Measurements from ENCODE around the gene MRPS22. TPM values are rescaled to one million over a fixed set of nuclear protein-coding genes. Genes with fewer than 3 reads are reported as not detected.

Gene MRPS22
- total and polyA plus RNA-seq, 2 of the 13 experiments (the other 11 are each of a cell fraction or from before 2014, with no cell fraction given) = 52.7 to 113 TPM

GRCh38 chr3:139301654-139302053 lies 42.2 kb upstream of the MRPS22 start:
- ChIA-PET CTCF (ENCODE audit: low intra/inter-chr PET ratio, low total read pairs) (no interaction called here), POLR2A (no interaction called here)
- Histone ChIP-seq H3K4me1 (ENCODE audit: insufficient read depth, low read length) (peaks cover 42% of the 10 kb centered on the region), H3K27ac (ENCODE audit: extremely low read length, insufficient read depth, low read length) (no peak overlapping the region), H4K20me1 (ENCODE audit: insufficient read depth, low read length) (no peaks in the 10 kb centered on the region), H3K9ac (ENCODE audit: insufficient read depth, low read depth, low read length) (no peak overlapping the region), H3K27me3 (ENCODE audit: control insufficient read depth in 1 of 2, insufficient read depth in 2 of 2, low read length in 2 of 2) (no peaks in the 10 kb centered on the region), H3K9me3 (ENCODE audit: low read length) (no peaks in the 10 kb centered on the region), H3K4me2 (ENCODE audit: low read depth, low read length) (no peak overlapping the region), H3K36me3 (replicated peaks in 1 of 2; ENCODE audit: control insufficient read depth in 1 of 2, insufficient read depth in 2 of 2, low read length in 2 of 2) (no peaks in the 10 kb centered on the region), H2AFZ (ENCODE audit: low read length) (no peak overlapping the region), H3K4me3 (replicated peaks in 1 of 3; ENCODE audit: insufficient read depth in 1 of 3, low read depth in 2 of 3, low read length in 3 of 3) (no peak overlapping the region), H3K79me2 (ENCODE audit: insufficient read depth, low read length) (no peaks in the 10 kb centered on the region)
- ATAC-seq (no peak), FAIRE-seq (no peak), DNase-seq (ENCODE audit: low spot score) (no peak)
- whole genome bisulfite sequencing (ENCODE audit: low lambda C conversion rate) = 100% methylated on average over 1 of the region's 4 CpGs
- TF ChIP-seq ZNF564 (CRISPR knock-in tag; IDR thresholded peaks at IDR 0.05) = no peak
- no peak for TF ChIP-seq ARHGAP35 (CRISPR knock-in tag; IDR thresholded peaks at IDR 0.05; ENCODE audit: borderline replicate concordance)
- no peak for TF ChIP-seq ZNF800 (CRISPR knock-in tag; IDR thresholded peaks at IDR 0.05)
- no peak for TF ChIP-seq MEIS1 (CRISPR knock-in tag; IDR thresholded peaks at IDR 0.05; ENCODE audit: borderline replicate concordance)
- no peak for TF ChIP-seq CHD2 (IDR thresholded peaks at IDR 0.05; ENCODE audit: low read depth, low read length)
- no peak for TF ChIP-seq ZNF83 (CRISPR knock-in tag; IDR thresholded peaks at IDR 0.05; ENCODE audit: borderline replicate concordance)
- TF ChIP-seq ZNF703 (CRISPR knock-in tag; IDR thresholded peaks at IDR 0.05; ENCODE audit: borderline replicate concordance) = no peak
- no peak for TF ChIP-seq ZNF296 (CRISPR knock-in tag; conservative IDR thresholded peaks at IDR 0.05)
- no peak for TF ChIP-seq DZIP1 (CRISPR knock-in tag; IDR thresholded peaks at IDR 0.05)
- TF ChIP-seq ZBTB33 (CRISPR knock-in tag; IDR thresholded peaks at IDR 0.05) = no peak
- no peak for TF ChIP-seq TOE1 (CRISPR knock-in tag; IDR thresholded peaks at IDR 0.05)
- no peak for TF ChIP-seq KDM1A (CRISPR knock-in tag; IDR thresholded peaks at IDR 0.05)
- TF ChIP-seq EP300 (IDR thresholded peaks at IDR 0.05; ENCODE audit: low read depth in 2 of 2, low read length in 2 of 2) = no peak
- TF ChIP-seq EP300 (CRISPR knock-in tag; IDR thresholded peaks at IDR 0.05; ENCODE audit: borderline replicate concordance) = no peak
- TF ChIP-seq MED8 (CRISPR knock-in tag; IDR thresholded peaks at IDR 0.05; ENCODE audit: insufficient replicate concordance) = no peak
- TF ChIP-seq ATF5 (CRISPR knock-in tag; IDR thresholded peaks at IDR 0.05; ENCODE audit: low read depth) = no peak
- TF ChIP-seq ZNF589 (CRISPR knock-in tag; conservative IDR thresholded peaks at IDR 0.05) = no peak
- intact Hi-C loops (cut with micrococcal nuclease; ENCODE audit: unreplicated experiment) = no loop called here
- no TSS peak for BruUV-seq (replicated peaks)
- in situ Hi-C loops (cut with HindIII; ENCODE audit: extremely low pct_ligation_motif_present, low pct_unique_long_range_greater_than_20kb) = no loop called here

Data from HepG2 (cell line).